T-helper 22 cell (primary cell): Measurements from ENCODE around the gene NFE2L2.
A peak's percentile ranks its signal among the peaks of the same experiment; 100 is the strongest.
"Not testable (repeated sequence)": the region's sequence is repeated elsewhere in the genome, so short reads cannot be mapped to it uniquely, and the experiment has no call there.

Experiments used
- DNase-seq: peaks from one replicate; pipeline ENCODE4 v3.0.0-alpha.2; 2020; ENCODE audit warnings: low read depth

Gene NFE2L2

GRCh38 chr2:177279847-177280246, 15.3 kb upstream of the NFE2L2 start:
- no peak for DNase-seq

GRCh38 chr2:177275743-177276055, 11.2 kb upstream of the NFE2L2 start:
- no peak for DNase-seq

- DNase-seq, result no peak
Observed at GRCh38 chr2:177275040-177275742, 10.7 kb upstream of the NFE2L2 start.

GRCh38 chr2:177273408-177273807, 8.9 kb upstream of the NFE2L2 start:
- DNase-seq, result no peak

- DNase-seq, result no peak
Observed at GRCh38 chr2:177272765-177273164, 8.2 kb upstream of the NFE2L2 start.

GRCh38 chr2:177271981-177272666, 7.6 kb upstream of the NFE2L2 start:
- DNase-seq, result no peak

- DNase-seq, result no peak
Observed at GRCh38 chr2:177270531-177270930, 6.0 kb upstream of the NFE2L2 start.

GRCh38 chr2:177268901-177269300, 4.4 kb upstream of the NFE2L2 start:
- DNase-seq, result no peak

GRCh38 chr2:177268187-177268871, 3.8 kb upstream of the NFE2L2 start:
- no peak for DNase-seq

- not testable (repeated sequence) for DNase-seq
Observed at GRCh38 chr2:177266955-177267354, 2.4 kb upstream of the NFE2L2 start.

- DNase-seq, result no peak
Observed at GRCh38 chr2:177265824-177266817, 1.6 kb upstream of the NFE2L2 start.

- DNase-seq, result no peak
Observed at GRCh38 chr2:177264209-177264692, 276 bp downstream of the NFE2L2 start.

- peak; percentile 90 for DNase-seq
Observed at GRCh38 chr2:177263451-177264208, 897 bp downstream of the NFE2L2 start.

GRCh38 chr2:177262958-177263450, 1.5 kb downstream of the NFE2L2 start:
- DNase-seq, result no peak

GRCh38 chr2:177262092-177262491, 2.4 kb downstream of the NFE2L2 start:
- DNase-seq, result no peak

- no peak for DNase-seq
Observed at GRCh38 chr2:177261116-177262060, 3.1 kb downstream of the NFE2L2 start.

- DNase-seq, result no peak
Observed at GRCh38 chr2:177260379-177260778, 4.1 kb downstream of the NFE2L2 start.

- DNase-seq, result no peak
Observed at GRCh38 chr2:177258059-177258458, 6.5 kb downstream of the NFE2L2 start.

- no peak for DNase-seq
Observed at GRCh38 chr2:177257471-177257870, 7.1 kb downstream of the NFE2L2 start.

- DNase-seq, result no peak
Observed at GRCh38 chr2:177256695-177257094, 7.8 kb downstream of the NFE2L2 start.
